Activated T-cell treated with anti-CD3 and anti-CD28 coated beads for 48 hours (primary cell): Measurements from ENCODE around the gene TMEM52B.
"Not testable (repeated sequence)": the region's sequence is repeated elsewhere in the genome, so short reads cannot be mapped to it uniquely, and the experiment has no call there.

Experiments used
- DNase-seq: peaks from one replicate; pipeline ENCODE4 v3.0.0-alpha.2; 2020; ENCODE audit warnings: low read depth

TMEM52B gene

GRCh38 chr12:10171973-10172728, 6.7 kb upstream of the TMEM52B start, which contains the start of gene OLR1:
OLR1 (minus strand) TSS chr12:10172132; CDS start chr12:10172077, 55 bp downstream.
- DNase-seq: no peak

DNA sequence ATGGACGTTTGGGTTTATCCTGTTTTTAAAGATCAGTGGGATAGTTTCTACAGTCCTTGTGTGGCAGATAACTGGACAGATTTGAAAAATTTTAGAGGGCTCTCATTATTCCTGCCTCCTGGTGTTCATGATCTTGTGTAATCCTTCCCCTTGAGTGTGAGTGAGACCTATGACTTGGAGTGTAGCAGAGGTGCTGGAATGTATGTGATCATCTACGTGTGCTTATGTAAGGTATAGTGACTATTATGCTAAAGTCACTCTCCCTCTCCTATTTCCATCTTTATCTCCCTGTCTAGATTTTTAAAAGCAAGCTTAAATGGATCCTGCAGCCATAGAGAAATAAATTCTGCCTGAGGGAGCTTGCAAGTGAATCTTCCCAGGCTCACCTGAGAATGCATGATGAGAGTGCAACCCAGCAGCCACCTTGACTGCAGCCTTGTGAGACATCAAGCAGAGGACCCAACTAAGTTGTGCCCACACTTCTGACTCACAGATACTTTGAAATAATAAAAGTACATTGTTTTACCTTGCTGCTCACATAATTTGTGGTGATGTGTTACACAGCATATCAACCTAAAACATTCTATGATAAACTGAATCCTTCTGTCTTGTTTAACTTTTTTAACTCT, 3.7 kb upstream of the TMEM52B start:
- DNase-seq: no peak

DNA sequence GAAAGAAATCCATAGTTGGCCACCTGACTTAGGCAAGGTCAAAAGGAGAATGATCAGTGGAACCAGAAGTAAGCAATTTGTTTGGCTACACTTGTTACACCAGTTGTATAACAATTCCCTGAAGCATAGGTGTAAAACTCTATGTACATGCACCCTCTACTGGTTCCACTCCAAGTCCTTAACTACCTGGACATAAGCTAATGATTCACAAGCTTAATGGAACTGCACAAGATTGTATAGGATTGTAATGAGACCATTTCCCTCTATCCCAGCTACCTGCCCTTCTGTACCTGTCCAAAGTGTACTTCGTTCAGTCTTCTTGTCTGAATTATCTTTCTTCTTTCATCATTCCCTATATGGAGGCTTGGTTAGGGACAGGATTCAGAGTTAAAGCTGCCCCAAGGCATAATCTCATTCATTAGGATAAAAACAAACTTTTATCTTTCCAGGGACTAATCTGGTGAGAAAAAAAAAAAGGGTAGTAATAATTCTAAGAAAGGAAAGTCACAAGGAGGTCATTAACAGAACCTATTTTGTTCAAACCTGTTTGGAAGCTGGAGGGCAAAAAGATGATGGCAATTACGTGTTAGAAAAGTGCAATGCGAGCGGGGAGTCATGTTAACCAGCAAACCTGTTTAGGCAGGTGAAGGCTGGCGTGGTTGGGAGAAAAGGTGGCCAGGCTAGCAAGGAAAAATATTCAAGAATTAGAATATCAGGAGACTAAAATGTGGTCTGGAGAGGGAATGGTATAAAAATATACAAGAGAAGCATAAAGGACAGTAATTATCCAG, 2.8 kb upstream of the TMEM52B start:
- DNase-seq: no peak

DNA sequence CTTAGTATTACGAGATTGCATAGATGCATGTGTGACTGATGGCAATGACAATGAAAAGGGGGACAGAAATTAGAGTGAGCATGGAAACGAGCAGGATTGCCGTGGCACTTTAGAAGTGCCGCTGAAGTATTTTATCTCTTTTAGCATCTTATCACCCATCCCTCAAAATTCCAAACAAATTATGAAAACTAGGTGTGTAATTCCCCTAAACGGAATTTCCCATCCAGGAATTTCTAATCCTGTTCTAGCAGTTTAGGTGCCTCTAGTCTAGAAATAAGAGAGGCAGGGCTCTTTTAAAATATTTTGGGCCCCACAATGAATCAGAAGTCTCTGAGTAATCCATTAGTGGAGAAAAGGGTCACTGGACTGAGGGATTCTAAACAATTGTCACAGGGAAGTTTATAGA, 947 bp downstream of the TMEM52B start:
- DNase-seq: no peak

GRCh38 chr12:10182354-10183049, 3.7 kb downstream of the TMEM52B start:
- no peak for DNase-seq

GRCh38 chr12:10184261-10184843, 5.5 kb downstream of the TMEM52B start:
- DNase-seq: no peak

- DNase-seq: no peak
These were observed 7.5 kb downstream of the TMEM52B start for GRCh38 chr12:10186299-10186698.

DNA sequence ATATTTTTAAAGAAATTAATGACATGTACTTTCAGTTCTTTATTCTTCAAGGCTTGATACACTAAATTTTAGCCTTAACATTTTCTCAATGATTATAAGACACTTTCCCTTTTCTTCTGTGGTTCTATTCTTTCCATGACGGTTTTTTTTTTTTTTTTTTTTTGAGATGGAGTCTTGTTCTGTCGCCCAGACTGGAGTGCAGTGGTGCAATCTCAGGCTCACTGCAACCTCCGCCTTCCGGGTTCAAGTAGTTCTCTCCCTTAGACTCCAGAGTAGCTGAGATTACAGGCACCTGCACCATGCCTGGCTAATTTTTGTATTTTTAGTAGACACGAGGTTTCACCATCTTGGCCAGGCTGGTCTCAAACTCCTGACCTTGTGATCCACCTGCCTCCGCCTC, 8.1 kb downstream of the TMEM52B start:
- not testable (repeated sequence) for DNase-seq

- no peak for DNase-seq
These were observed 10.8 kb downstream of the TMEM52B start for GRCh38 chr12:10189653-10190052.

DNA sequence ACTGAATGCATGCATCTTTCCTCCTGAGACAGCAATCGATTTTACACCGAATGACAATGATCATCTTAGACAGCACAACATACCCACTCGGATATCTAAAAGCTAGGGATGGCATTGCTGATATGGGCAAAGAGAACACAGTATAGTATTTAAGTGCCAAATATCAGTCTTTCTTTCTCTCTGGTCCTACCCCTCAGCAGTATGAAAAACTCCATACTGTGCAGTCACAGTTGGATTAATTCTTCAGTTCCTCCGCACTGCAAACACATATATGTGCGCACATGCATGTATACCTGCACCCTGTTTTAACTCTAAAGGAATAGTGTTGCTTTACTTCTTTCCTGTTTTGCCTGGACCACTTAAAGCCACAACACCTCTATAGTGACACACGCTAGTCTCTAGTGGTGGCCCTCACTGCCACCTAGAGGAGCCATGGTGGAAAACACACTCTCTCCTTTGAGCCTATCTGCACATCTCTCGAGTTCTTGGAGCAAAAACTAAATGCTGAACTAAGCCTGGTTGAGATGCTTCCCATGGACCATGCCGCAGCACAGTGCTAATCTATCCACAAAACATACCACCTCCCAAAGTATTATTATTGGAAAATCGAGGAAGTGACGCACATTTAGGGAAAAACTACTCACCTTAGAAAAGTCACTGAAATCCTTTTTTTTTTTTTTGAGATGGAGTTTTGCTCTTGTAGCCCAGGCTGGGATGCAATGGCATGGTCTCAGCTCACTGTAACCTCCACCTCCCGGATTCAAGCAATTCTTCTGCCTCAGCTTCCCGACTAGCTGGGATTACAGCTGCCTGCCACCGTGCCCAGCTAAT, 11.9 kb downstream of the TMEM52B start:
- peak; percentile 35 for DNase-seq

DNA sequence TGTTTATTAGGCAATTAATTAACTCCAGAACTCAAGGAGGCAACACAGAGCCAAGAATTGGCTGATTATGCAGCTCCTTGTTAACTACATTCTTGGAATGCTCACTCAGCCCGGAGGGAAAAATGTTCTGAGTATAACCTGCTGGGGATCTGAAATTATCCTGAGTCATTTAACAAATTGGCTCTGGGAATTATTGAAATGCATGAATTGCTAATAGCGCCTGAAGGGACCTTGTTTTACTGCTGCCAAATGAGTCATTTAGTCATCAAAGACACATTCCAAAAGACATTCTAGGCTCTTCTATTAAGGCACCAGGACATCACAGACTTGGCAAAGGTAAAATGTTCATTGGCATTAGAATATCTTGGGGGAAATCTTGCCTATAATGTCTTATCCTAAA, 13.0 kb downstream of the TMEM52B start:
- no peak for DNase-seq

DNA sequence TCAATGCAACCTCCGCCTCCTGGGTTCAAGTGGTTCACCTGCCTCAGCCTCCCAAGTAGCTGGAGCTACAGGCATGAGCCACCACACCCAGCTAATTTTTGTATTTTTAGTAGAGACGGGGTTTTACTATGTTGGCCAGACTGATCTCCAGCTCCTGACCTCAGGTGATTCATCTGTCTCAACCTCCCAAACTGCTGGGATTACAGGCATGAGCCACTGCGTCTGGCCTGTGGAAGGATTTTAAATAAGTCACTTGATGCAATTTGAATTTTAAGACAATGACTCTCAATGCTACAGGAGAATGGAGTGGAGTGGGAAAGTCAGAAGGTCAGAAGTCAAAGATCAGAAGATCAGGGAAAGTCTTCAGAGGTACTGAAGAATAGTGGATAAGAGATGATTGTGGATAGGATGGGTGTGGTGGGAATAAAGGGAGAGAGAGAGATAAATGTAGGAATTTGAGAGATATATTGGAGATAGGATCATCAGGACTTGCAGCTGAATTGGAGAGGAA, 15.4 kb downstream of the TMEM52B start:
- no peak for DNase-seq

DNA sequence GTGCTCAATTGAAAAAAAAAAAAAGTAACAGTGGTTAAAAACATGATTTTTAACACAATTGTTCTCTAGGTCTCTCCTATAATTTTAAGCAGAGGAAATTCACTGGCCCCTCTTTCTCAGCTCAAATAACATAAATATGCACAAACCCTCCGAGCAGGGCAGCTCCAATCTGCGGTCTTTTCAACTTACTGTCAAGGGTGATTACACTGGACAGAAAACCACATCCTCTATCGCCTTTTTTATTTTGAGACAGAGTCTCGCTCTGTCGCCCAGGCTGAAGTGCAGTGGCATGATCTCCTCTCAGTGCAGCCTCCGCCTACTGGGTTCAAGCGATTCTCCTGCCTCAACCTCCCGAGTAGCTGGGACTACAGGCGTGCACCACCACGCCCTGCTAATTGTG, 17.4 kb downstream of the TMEM52B start:
- no peak for DNase-seq

DNA sequence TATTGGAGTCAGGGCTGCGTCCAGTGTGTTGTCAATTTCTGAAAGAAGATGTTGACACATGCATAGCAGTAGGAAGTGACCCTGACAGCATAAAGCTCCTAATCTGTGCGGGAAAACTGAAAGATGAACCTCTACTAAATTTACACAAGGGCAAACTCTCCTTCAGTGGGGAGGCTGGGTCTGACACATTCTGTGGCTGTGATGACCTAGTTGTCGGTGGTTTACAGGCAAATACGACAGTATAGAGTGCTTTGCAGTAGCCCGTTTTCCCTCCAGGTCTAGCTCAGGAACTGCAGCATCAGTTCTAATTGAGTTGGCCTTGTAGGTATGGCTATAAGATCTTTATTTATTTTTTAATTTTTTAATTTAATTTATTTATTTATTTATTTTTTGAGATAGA, 19.0 kb downstream of the TMEM52B start:
- no peak for DNase-seq

DNA sequence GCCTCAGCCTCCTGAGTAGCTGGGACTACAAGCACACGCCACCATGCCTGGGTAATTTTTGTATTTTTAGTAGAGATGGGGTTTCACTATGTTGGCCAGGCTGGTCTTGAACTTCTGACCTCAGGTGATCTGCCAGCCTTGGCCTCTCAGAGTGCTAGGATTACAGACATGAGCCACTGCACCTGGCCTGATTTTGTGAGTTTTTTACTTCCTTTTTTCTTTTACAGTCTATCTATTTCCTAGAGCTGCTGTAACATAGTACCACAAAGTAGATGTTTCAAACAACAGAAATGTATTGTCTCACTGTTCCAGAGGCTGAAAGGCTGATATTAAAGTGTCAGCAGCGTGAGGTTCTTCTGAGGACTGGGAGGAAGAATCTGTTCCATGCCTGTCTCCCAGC, 25.7 kb downstream of the TMEM52B start:
- DNase-seq: not testable (repeated sequence)

DNA sequence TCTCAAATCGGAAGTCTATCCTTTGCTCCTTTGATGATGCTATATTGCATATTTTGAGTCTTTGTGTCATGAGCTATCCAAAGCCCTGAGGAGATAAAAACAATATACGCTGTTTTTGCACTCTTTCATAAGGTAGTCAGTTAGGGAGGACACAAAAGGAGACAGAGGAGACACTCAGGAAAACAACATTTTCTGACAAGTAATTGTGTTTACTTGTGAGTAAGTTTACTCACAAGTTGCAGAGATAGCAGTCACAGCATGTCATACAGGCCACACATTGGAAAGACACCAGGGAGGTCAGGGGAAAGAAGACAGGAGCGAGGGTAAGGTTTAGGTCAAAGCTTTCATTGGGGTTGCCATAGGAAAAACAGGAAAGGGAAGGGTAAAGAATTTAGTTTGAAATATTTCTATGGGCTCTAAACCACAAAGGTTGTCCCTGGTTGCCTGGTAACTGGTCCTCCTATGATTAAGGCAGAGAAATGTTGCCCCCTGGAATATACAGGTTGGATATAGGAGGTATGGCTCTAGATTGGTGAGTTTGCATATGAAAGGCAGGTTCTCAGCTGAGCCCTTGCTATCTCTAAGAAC, 26.5 kb downstream of the TMEM52B start:
- no peak for DNase-seq

- DNase-seq: no peak
These were observed 28.3 kb downstream of the TMEM52B start for GRCh38 chr12:10207136-10207535.

DNA sequence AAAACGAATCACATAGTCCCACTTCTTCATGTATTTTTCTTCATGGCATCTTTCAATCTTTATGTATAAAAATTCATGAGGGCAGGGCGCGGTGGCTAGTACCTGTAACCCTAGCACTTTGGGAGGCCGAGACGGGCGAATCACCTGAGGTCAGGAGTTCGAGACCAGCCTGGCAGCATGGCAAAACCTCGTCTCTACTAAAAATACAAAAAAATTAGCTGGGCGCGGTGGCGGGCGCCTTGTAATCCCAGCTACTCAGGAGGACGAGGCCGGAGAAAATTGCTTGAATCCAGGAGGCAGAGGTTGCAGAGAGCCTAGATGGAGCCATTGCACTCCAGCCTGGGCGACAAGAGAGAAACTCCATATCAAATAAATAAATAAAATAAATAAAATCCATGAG, 31.4 kb downstream of the TMEM52B start:
- DNase-seq: no peak

GRCh38 chr12:10211101-10211939, 32.5 kb downstream of the TMEM52B start:
- no peak for DNase-seq
